ENCODE data around the gene WDR62. TPM values are rescaled to one million over a fixed set of nuclear protein-coding genes. Genes with fewer than 3 reads are reported as not detected.
A peak's percentile ranks its signal among the peaks of the same experiment; 100 is the strongest.

WDR62 gene
- total RNA-seq, 1 donor from 2014 or later, result 2.4 TPM

- no peak for FAIRE-seq
Observed at GRCh38 chr19:36139473-36140303, 85.0 kb downstream of the WDR62 start, which contains the start of gene CAPNS1. TSS of gene CAPNS1 (plus strand) at chr19:36140066. CDS start at chr19:36141012, 946 bp downstream.

GRCh38 chr19:36140304-36141038 lies 85.8 kb downstream of the WDR62 start:
- Mint-ChIP-seq H3K36me3 (ENCODE audit: low read depth, unreplicated experiment) (peaks cover 14% of the 10 kb centered on the region), H3K9me3 (ENCODE audit: unreplicated experiment) (peaks cover 3% of the 10 kb centered on the region), H3K4me1 (ENCODE audit: low read depth, unreplicated experiment) (peaks cover 6% of the 10 kb centered on the region), H3K4me3 (ENCODE audit: unreplicated experiment) (peak overlapping the region; percentile 98), H3K27me3 (ENCODE audit: low read depth, unreplicated experiment) (no peaks in the 10 kb centered on the region), H3K27ac (ENCODE audit: unreplicated experiment) (peak overlapping the region; percentile 98)
- TF ChIP-seq EZH2 (IDR thresholded peaks at IDR 0.05; ENCODE audit: insufficient read depth, low read length) (no peak), CTCF (IDR thresholded peaks at IDR 0.05; ENCODE audit: insufficient read depth, low read depth, low read length) (no peak)
- Histone ChIP-seq H3K4me1 (ENCODE audit: insufficient read depth, low read length) (peaks cover 15% of the 10 kb centered on the region), H3K4me3 (ENCODE audit: insufficient read depth, low read depth, low read length) (peak overlapping the region; percentile 90), H3K27me3 (ENCODE audit: insufficient read depth, low read length) (no peaks in the 10 kb centered on the region), H4K20me1 (ENCODE audit: insufficient read depth, low read length) (peaks cover 32% of the 10 kb centered on the region), H3K36me3 (ENCODE audit: insufficient read depth, low read length) (peaks cover 18% of the 10 kb centered on the region), H2AFZ (ENCODE audit: low read depth, low read length) (peak overlapping the region; percentile 51), H3K9me3 (ENCODE audit: insufficient read depth, low read depth, low read length) (no peaks in the 10 kb centered on the region), H3K27ac (ENCODE audit: low read depth, low read length) (peak overlapping the region; percentile 97), H3K4me2 (ENCODE audit: low read length) (peak overlapping the region; percentile 95), H3K79me2 (ENCODE audit: insufficient read depth, low read length) (peaks cover 43% of the 10 kb centered on the region), H3K9ac (ENCODE audit: low read length) (peak overlapping the region; percentile 98)
- FAIRE-seq (no peak), DNase-seq (ENCODE audit: low read depth) (peak; percentile 67)

More at GRCh38 chr19:36139473-36140303, 85.0 kb downstream of the WDR62 start, which contains the start of gene CAPNS1:
- H3K4me3 Mint-ChIP-seq (ENCODE audit: unreplicated experiment), result peak within 1 kb of the TSS; percentile 98
- H3K27ac Mint-ChIP-seq (ENCODE audit: unreplicated experiment), result peak within 1 kb of the TSS; percentile 98
- H3K79me2 ChIP-seq (ENCODE audit: insufficient read depth, low read length), result peaks cover 38% of the 10 kb centered on the region
- H3K36me3 ChIP-seq (ENCODE audit: insufficient read depth, low read length), result peaks cover 14% of the 10 kb centered on the region
- no peaks in the 10 kb centered on the region for H3K27me3 ChIP-seq (ENCODE audit: insufficient read depth, low read length)
- peak within 1 kb of the TSS; percentile 97 for H3K27ac ChIP-seq (ENCODE audit: low read depth, low read length)
- peak within 1 kb of the TSS; percentile 98 for H3K9ac ChIP-seq (ENCODE audit: low read length)
- peak within 1 kb of the TSS; percentile 90 for H3K4me3 ChIP-seq (ENCODE audit: insufficient read depth, low read depth, low read length)
- peak; percentile 79 for DNase-seq (ENCODE audit: low read depth)
- peaks cover 3% of the 10 kb centered on the region for H3K9me3 Mint-ChIP-seq (ENCODE audit: unreplicated experiment)
- H3K36me3 Mint-ChIP-seq (ENCODE audit: low read depth, unreplicated experiment), result peaks cover 13% of the 10 kb centered on the region
- no peak for TF ChIP-seq EZH2 (IDR thresholded peaks at IDR 0.05; ENCODE audit: insufficient read depth, low read length)
- no peak for TF ChIP-seq CTCF (IDR thresholded peaks at IDR 0.05; ENCODE audit: insufficient read depth, low read depth, low read length)
- H3K4me2 ChIP-seq (ENCODE audit: low read length), result peak within 1 kb of the TSS; percentile 95
- peaks cover 25% of the 10 kb centered on the region for H4K20me1 ChIP-seq (ENCODE audit: insufficient read depth, low read length)
- H3K27me3 Mint-ChIP-seq (ENCODE audit: low read depth, unreplicated experiment), result no peaks in the 10 kb centered on the region
- peaks cover 6% of the 10 kb centered on the region for H3K4me1 Mint-ChIP-seq (ENCODE audit: low read depth, unreplicated experiment)
- peak within 1 kb of the TSS; percentile 78 for H2AFZ ChIP-seq (ENCODE audit: low read depth, low read length)
- H3K4me1 ChIP-seq (ENCODE audit: insufficient read depth, low read length), result peaks cover 15% of the 10 kb centered on the region
- H3K9me3 ChIP-seq (ENCODE audit: insufficient read depth, low read depth, low read length), result no peaks in the 10 kb centered on the region
